ENCODE results near the gene PCDHGA1.

- no peak for TF ChIP-seq CTCF (conservative IDR thresholded peaks at IDR 0.05; ENCODE audit: low read depth, low read length)
- TF ChIP-seq EZH2 (IDR thresholded peaks at IDR 0.05; ENCODE audit: low read length, unreplicated experiment) = no peak
- no peak for TF ChIP-seq EZH2phosphoT487 (IDR thresholded peaks at IDR 0.05; ENCODE audit: borderline replicate concordance, low read length)
Observed at GRCh38 chr5:141534492-141535213, 204.3 kb downstream of the PCDHGA1 start.
